Superior temporal gyrus (tissue), 1 donor: ENCODE measurements around the gene RBBP6.
"Not testable (repeated sequence)": the region's sequence is repeated elsewhere in the genome, so short reads cannot be mapped to it uniquely, and the experiment has no call there.

ENCODE experiments used
- DNase-seq: peaks from one replicate; pipeline ENCODE4 v3.0.0-alpha.2; 2016; ENCODE audit errors: extremely low spot score

The RBBP6 gene

DNA sequence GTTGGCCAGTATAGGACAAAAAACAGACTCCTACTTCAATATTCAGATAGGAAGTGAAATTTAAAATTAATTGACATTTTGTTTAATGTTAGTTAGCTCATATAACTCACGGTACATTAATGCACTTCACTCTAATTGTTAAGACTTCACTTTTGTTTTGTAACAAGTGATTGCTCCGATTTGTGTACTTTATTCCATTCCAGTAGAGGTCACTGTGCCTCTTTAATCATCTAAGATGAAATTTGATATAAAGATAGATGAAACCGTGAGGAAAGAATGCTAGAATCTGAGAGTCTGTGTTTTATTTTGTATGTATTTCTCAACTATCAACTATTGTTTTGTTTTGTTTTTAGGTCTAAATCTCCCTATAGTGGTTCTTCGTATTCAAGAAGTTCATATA lies 29.0 kb downstream of the RBBP6 start:
- DNase-seq = peak; percentile 69

DNA sequence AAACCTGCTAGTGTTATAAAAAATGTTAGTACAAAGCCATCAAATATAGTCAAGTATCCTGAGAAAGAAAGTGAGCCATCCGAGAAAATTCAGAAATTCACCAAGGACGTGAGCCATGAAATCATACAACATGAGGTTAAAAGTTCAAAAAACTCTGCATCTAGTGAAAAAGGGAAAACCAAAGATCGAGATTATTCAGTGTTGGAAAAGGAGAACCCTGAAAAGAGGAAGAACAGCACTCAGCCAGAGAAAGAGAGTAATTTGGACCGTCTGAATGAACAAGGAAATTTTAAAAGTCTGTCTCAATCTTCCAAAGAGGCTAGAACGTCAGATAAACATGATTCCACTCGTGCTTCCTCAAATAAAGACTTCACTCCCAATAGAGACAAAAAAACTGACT lies 31.7 kb downstream of the RBBP6 start:
- no peak for DNase-seq

DNA sequence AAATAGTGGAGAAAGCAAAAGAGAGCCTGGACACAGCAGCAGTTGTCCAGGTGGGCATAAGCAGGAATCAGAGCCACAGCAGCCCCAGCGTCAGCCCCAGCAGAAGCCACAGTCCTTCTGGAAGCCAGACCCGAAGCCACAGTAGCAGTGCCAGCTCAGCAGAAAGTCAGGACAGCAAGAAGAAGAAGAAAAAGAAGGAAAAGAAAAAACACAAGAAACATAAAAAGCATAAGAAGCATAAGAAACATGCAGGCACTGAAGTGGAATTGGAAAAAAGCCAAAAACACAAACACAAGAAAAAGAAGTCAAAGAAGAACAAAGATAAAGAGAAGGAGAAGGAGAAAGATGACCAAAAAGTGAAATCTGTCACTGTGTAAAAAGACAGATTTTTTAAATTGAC lies 32.7 kb downstream of the RBBP6 start:
- DNase-seq = no peak

DNA sequence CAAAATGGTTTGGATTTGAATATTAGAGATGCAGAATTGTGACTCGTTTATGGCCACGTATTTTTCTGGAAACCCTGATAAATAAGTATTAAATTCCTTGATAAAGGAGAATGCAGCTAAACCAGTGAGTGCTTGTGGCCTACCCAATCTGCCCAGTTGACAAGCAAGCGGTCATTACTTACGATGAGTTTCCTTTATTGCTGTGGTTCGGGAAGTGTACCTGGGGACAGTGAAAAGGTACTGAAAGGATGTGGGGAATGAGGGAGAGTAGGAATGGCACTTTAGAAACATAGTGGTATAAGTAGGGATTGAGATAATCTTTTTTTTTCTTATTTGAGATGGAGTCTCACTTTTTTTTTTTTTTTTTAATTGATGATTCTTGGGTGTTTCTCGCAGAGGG lies 33.8 kb downstream of the RBBP6 start:
- DNase-seq = no peak

DNA sequence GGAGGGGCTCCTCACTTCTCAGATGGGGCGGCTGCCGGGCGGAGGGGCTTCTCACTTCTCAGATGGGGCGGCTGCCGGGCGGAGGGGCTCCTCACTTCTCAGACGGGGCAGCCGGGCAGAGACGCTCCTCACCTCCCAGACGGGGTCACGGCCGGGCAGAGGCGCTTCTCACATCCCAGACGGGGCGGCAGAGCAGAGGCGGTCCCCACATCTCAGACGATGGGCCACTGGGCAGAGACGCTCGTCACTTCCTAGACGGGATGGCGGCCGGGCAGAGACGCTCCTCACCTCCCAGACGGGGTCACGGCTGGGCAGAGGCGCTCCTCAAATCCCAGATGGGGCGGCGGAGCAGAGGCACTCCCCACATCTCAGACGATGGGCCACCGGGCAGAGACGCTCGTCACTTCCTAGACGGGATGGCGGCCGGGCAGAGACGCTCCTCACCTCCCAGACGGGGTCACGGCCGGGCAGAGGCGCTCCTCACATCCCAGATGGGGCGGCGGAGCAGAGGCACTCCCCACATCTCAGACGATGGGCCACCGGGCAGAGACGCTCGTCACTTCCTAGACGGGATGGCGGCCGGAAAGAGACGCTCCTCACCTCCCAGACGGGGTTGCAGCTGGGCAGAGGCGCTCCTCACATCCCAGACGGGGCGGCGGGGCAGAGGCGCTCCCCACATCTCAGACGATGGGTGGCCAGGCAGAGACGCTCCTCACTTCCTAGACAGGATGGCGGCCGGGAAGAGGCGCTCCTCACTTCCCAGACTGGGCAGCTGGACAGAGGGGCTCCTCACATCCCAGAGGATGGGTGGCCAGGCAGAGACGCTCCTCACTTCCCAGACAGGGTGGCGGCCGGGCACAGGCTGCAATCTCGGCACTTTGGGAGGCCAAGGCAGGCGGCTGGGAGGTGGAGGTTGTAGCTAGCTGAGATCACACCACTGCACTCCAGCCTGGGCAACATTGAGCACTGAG lies 35.4 kb downstream of the RBBP6 start:
- not testable (repeated sequence) for DNase-seq

DNA sequence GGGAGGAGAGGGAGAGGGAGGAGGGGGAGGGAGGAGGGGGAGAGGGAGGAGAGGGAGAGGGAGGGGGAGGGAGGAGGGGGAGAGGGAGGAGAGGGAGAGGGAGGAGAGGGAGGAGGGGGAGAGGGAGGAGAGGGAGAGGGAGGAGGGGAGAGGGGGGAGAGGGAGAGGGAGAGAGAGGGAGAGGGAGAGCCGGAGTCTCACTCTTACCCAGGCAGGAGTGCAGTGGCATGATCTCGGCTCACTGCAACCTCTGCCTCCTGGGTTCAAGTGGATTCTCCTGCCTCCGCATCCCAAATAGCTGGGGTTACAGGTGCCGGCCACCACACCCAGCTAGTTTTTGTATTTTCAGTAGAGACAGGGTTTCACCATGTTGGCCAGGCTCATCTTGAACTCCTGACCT lies 36.4 kb downstream of the RBBP6 start:
- DNase-seq = not testable (repeated sequence)

DNA sequence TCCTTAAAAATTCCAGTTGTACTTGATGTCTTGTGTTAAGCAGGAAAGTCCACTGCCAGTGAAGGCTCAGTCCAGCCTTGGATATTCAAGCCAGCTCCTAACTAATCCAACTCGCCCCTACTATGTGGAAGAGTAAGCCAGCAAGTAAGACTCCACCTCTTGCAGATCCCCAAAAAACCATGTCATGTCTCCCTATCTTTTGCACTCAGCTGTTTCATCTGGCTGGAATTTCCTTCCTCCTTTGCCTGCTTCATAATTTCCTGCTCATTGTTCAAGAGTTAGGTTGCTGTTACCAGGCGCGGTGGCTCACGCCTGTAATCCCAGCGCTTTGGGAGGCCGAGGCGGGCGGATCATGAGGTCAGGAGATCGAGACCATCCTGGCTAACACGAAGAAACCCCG lies 37.8 kb downstream of the RBBP6 start:
- no peak for DNase-seq

DNA sequence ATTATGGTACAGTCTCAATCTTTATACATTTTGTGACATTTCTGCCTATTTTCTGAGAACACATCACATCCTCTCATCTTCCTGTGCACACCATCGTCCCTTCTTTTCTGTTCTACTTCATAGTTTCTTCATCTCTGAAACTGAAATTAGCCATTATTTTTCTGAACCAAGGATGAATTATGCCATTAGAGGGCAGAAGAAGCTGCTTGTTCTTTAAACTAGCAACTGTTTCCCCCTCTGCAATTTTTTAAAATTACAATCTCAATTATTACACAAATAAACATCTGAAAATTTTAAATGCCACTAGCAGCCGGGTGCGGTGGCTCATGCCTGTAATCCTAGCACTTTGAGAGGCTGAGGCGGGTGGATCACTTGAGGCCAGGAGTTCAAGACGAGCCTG lies 41.3 kb downstream of the RBBP6 start:
- DNase-seq = peak; percentile 56

DNA sequence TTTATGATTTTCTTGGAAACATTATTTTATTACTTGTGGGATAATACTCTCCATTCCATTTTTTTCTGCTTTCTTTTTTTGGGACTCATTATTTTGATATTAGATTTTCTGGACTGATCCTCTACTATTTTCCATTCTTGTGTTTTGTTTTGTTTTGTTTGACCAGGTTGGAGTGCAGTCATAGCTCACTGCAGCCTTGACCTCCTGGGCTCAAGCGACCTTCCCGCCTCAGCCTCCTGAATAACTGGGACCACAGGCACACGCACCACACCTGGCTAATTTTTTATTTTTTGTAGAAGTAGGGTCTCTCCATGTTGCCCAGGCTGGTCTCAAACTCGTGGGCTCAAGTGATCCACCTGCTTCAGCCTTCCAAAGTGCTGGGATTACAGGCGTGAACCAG lies 44.1 kb downstream of the RBBP6 start:
- no peak for DNase-seq

DNA sequence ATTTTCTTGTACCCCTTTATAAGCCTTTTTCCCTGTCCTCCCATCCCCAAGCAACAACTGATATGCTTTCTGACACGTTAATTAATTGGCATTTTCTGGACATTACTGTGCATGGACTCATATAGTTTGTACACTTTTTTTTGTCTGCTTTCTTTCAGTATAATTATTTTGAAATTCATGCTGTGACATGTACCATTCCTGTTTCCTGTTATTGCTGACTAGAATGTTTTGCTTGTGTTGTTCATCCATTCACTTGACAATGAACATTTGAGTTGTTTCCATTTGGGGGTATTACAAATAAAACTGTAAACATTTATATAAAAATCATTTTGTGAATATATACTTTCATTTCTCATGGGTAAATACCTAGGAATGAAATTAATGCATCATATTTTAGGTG lies 50.6 kb downstream of the RBBP6 start:
- DNase-seq = no peak

DNA sequence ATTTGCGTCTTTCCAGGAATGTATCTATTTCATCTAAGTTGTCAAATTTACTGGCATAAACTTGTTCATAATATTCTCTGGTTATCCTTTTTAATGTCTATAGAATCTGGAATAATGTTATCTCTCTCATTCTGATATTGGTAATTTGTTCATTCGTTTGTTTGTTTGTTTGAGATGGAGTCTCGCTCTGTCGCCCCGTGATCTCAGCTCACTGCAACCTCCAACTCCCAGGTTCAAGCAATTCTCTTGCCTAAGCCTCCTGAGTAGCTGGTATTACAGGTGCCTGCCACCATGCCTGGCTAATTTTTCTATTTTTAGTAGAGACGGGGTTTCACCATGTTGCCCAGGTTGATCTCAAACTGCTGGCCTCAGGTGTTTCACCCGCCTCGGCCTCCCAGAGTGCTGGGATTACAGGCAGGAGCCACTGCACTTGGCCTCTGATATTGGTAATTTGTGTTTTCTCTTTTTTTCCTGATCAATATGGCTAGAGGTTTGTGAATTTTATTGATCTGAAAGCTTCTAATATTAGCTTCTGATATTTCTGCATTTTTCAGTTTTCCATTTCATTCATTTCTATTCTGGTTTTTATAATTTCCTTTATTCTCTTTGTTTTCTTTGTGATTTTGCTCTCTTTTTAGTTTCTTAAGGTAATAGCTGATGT lies 59.5 kb downstream of the RBBP6 start:
- no peak for DNase-seq

DNA sequence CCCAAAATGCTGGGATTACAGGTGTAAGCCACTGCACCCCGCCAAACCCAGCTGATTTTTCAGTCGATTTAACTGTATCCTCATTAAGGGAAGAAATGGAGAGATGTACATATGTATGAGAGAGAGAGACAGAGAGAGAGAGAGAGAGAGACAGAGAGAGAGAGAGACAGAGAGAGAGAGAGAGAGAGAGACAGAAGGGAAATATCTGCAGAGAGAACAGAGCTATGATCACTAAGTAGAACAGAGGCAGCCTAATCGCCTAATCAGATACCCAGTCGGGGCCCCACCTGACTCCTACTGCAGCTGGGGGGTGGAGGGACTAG lies 70.0 kb downstream of the RBBP6 start:
- DNase-seq = no peak

DNA sequence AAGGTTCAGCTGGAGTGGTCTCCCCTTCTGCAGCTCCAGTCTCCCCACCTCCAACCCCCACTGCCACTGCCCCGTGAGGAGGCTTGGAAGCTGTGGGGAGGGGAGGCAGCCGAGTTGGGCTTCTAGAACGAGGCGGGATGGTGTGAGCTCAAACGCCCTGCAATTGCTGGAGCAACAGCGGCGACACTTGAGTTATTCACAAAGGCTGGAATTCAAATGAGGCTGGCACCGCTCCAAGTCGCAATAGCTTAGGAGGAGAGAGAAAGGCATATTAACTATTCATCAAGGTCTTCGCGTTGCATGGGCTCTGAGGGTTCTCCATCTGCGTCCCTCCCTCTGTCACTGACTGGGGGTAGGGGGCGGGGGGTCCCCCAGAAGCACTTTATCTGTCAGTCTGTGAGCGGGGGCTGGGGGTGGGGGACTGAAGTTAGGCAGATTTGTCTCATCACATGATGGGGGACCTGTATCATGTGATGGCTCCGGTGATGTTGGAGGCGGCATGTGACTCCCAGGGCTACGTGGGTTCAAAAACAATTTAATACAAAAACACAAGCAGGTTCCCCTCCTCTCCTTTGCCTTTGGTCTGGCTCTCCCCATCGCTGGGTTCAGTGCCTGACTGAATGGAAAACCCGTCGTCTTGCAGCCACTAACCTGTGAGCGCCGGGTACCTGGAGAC lies 70.5 kb downstream of the RBBP6 start:
- peak; percentile 72 for DNase-seq

DNA sequence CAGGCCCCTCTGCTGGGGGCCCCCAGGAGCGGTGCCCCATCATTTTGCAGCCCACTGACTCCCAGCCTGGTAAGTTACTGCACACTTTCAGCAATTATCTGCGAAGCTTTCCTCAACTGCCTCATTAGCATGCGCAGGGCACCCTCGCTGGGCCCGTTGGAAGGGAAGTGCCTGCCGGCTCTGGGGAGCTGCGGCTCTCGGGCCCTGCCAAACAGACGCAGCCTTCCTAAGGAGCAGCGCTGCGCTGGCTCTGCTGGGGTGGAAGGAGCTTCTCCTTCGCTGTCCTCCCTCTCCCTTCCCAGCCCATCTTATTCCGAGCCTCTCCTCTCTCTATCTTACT lies 71.0 kb downstream of the RBBP6 start:
- peak; percentile 58 for DNase-seq

DNA sequence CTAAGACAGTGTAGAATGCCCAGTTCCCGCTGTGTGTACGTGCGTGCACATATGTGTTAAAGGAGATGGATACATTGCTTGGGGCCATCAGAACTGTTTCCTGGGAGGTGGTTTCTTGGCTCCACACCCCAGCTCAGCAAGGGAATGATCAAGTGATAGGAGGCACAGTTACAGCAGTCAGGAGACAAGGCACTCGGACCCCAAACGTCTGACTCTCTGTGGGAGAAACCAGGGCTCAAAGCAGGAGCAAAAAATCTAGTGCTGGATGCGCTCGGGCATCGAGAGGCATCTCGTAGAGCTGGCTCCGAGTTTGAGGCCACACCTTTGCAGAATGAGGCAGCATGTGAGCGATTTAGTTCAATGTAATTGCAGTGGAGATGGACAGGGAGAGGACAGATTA lies 71.9 kb downstream of the RBBP6 start:
- DNase-seq = no peak

DNA sequence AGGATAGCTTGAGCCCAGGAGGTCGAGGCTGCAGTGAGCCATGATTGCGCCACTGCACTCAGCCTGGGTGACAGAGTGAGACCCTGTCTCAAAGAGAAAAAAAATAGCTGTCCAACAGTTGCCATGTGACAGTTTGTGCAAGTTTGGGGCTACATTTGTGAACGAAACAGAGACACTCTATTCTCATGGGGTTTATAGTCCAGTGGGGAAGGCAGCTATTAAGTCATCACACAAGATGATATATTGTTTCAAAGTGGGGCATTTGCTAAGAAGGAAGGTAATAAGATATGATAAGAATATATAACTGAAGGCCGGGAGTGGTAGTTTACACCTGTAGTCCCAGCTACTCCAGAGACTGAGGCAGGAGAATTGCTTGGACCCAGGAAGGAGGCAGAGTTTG lies 73.3 kb downstream of the RBBP6 start:
- no peak for DNase-seq

DNA sequence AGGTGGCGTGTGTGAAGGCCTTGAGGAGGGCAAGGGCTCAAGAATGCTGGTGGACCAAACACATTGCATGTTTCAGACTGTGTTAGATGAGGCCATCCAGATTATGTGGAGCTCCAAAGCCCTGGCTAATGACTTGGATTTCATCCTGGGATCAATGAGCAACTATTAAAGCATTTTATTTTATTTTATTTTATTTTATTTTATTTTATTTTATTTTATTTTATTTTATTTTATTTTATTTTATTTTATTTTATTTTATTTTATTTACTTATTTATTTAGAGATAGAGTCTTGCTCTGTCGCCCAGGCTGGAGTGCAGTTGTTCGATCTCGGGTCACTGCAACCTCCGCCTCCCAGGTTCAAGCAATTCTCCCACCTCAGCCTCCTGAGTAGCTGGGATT lies 73.9 kb downstream of the RBBP6 start:
- not testable (repeated sequence) for DNase-seq

DNA sequence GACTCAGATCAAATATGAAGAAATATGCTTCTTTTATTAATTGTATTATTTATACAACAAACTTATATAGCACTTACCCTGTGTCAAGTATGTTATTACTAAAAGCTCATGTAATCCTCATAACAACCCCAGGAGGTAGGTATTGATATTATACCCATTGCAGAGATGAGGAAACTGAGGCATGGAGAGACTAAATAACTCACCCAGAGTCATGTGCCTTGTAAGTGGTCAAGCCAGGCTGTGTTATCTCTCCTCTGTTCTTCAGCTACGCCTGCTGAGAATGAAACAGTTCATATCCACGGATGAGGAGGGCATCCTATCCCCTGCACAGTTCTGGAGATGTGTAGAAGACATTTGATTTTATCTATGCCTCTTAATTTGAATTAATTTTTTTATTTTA lies 78.1 kb downstream of the RBBP6 start:
- no peak for DNase-seq
